ENCODE measurements around the gene RHOT1.

Gene RHOT1

DNA sequence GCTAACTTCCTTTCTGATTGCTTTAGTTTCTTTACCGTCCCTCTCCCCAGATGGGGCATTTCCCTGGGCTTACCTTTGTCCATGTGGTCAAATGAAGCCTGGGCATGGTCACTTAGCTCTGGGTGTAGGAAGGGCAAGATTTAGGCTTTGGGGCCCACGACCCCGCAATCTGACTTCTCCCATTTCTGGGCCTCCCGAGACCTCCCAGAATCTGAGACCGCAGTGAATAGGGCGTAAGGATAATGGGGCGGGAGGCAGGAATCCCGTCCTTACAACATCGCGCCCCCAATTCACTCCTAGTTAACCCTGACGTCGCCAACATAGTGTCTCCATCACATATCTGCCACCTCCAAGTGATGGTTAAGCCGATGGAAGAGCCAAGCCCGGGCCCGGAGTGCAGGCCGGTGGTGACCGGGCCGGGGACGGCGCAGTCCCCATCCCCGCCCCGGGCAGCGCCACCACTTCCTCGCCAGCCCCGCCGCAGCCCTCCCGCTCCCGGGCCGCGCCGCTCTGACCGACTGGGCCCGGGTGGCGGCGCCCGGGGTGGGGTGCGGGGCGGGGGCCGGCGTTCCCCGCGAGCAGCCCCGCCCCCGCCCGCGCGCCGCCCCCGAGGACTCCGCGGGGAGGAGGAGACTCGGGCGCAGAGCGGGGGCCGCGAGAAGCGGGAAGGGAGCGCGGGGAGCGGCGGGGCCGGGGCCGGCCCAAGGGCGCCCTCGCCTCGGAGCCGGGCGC is 123.1 kb downstream of the RHOT1 start, which contains the start of gene RHBDL3:
Gene RHBDL3 (plus strand): TSS at position 641 of the 732 bp plus-strand sequence. CDS start 358 bp downstream, outside the sequence.
- DNase-seq (ENCODE audit: extremely low spot score, insufficient read length, low read depth) (no peak), FAIRE-seq (no peak)

DNA sequence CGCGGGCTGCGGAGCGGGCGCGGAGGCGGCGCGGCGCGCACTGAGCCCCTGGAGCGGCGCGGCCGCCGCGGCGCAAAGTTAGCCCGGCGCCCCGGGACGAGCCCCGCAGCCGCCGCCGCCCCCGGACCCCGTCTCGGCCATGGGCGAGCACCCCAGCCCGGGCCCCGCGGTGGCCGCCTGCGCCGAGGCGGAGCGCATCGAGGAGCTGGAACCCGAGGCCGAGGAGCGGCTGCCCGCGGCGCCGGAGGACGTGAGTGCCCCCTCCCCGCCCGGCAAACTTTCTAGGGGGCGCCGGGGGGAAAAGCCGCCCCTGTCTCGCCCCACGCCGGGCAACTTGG is 123.7 kb downstream of the RHOT1 start:
- no peak for DNase-seq (ENCODE audit: extremely low spot score, insufficient read length, low read depth)
- no peak for FAIRE-seq

DNA sequence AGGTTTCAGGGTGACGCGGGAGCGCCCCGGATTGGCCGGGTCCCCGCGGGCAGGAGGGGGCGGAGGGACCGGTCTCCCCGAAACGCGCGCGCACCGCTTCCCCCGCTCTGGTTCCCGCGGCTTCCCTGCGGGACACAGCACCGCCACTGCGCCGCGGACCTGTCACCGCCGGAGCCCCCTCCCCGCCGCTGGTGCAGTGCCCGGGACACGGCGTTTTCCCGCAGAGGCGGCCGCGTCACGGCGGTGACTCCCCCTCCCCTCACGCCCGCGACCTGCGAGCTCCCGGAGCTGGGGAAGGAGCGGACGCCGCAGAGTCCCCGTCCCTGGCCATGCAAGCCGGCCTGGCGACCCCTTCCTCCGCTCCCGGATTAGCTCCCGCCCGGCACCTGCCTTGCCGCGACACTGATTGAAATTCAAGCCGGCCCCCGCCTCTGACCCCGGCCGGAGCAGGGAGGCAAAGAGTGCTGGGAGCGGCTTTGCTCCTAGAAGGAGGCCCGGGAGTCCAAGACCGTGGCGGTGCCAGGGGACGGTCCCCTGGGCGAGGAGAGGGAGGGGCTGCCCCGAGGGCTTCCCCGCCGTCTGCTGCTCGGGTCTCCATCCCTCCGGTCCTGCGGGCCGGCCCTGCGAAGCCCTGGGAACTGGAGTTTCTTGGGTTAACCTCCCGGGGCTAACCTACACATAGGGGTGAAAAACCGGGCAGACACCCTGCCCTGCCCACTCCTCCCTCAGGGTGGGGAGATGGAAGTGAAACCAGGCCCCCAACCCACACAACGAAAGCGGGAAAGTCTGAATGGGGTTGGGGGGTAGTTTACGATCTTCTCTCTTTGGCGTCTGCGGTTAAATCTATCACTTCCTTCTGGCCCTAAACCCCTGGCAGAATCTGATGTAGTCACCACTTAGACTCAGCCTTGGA is 124.3 kb downstream of the RHOT1 start:
- FAIRE-seq = peak; percentile 39
- no peak for DNase-seq (ENCODE audit: extremely low spot score, insufficient read length, low read depth)

DNA sequence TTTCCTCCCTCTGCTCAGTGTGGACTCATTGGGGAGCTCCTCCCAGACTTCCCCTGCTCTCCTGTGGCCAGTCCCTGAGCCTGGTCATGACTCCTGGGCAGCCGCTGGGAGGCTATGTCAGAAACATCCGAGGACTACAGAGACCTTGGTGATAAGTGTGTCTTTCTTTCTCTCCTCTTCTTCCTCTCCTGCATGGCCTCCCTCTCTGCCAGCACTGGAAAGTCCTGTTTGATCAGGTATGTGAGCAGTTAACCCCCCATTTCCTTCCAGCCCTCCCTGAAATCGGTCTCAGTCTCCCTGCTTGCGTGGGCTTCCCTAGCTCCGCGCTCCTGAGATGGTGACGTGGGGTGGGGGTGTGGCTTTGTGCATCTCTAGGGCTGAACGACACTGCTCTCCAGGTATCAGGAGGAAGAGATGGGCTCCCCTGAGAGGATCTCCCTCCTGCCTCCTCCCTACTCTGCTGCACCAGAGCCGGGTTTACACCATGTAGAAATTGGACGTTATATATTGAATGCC is 125.4 kb downstream of the RHOT1 start:
- DNase-seq (ENCODE audit: extremely low spot score, insufficient read length, low read depth) = no peak
- FAIRE-seq = peak; percentile 41

- no peak for FAIRE-seq
- no peak for DNase-seq (ENCODE audit: extremely low spot score, insufficient read length, low read depth)
These were observed 126.5 kb downstream of the RHOT1 start for GRCh38 chr17:32268734-32269288.

GRCh38 chr17:32269377-32269776 is 127.1 kb downstream of the RHOT1 start:
- DNase-seq (ENCODE audit: extremely low spot score, insufficient read length, low read depth) (no peak), FAIRE-seq (no peak)

DNA sequence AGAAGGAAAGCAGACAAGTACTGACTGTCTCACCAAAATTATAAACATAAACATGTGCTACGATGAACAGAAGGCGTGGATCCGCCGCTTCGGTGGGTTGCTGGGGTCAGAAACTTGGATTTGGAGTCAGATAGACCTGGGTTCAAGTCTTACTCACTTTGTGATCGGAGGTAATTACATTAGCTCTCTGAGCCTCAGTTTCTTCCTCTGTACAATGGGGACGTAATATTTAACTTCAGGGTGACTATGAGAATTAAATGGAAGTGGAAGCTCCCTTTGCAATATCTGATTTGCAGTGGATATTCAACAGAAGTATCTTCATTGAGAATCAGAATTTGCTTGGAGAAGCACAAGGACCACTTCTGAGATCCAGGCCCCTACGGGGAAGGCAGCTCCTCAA is 129.5 kb downstream of the RHOT1 start:
- DNase-seq (ENCODE audit: extremely low spot score, insufficient read length, low read depth) = no peak

GRCh38 chr17:32274101-32274500 is 131.8 kb downstream of the RHOT1 start:
- FAIRE-seq = no peak
- no peak for DNase-seq (ENCODE audit: extremely low spot score, insufficient read length, low read depth)

More for the DNA sequence above, 129.5 kb downstream of the RHOT1 start:
- no peak for FAIRE-seq

GRCh38 chr17:32274643-32275042 is 132.3 kb downstream of the RHOT1 start:
- no peak for FAIRE-seq
- no peak for DNase-seq (ENCODE audit: extremely low spot score, insufficient read length, low read depth)
